Suppressor macrophage treated with lipopolysaccharide for 4 hours (primary cell): Measurements from ENCODE around the gene SLC1A2.
A peak's percentile ranks its signal among the peaks of the same experiment; 100 is the strongest.

ENCODE experiments used
- DNase-seq: peaks from one replicate; pipeline ENCODE4 v3.0.0-alpha.2; 2020

The SLC1A2 gene

DNA sequence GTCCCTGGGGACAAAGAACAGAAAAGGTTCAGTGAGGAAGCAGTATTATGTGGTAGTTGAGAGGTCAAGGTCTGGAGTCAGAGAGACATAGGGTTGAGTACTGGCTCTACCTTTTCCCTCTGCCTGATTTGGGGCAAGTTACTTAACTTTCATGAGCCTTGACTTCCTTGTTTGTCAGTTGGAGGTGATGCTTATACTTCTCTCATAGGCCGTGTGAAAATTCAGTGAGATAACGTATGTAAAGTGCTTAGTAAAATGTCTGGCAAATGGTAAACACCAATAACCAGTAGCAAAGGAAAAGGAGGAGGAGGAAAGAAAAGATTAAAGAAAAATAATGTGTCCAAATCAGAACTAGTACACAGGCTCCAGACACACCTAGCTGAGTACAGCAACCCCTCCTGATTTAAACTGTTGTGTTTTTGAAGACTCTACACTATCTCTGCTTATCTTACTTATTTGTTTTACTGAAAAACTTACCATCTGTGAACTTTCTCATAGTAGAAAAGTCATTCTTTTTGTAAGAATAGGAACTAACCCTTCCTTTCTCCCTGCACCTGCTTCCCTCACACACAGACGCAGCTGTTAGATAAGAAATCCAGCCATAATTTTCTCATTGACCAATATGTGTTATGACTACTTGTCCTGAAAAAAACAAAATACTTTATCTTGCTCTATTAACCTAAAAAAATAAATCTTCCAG is 153.5 kb downstream of the SLC1A2 start:
- DNase-seq, result no peak

DNA sequence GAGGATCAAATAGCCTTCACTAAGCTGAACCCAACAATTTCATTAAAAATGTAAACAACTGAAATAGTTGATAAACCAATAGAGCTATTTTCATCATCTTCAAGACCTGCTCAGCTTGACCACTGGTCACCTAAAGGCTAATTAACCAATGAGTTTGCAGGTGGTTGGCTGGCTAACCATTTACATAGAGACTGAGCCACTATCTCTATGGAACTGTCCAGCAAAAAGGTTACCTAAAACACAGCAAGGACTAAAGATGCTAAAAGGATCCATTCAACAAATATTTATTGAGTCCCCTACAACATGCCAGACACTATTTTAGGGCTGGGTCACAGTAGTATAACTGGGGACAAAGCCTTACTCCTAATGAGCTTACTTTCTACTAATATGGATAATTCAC is 156.6 kb downstream of the SLC1A2 start:
- DNase-seq, result no peak

DNA sequence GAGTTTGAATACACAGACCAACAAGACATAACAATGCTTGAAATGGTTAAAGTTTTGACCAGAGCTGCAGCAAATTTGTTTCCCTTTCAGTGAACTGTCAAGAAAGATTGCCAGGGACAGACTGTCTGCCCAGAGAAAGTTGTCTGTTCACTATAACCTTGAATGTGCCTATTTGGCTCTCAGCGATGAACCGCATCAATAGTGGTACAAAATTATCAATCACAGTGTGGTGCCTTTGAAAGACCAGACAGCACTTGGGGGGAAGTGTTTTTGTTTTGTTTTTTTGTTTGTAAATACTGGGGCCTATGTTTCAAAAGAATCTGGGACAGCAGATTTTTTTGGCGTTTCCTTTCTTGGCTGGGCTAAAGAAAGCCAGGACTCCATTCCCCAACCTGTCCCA is 157.3 kb downstream of the SLC1A2 start:
- DNase-seq, result no peak

DNA sequence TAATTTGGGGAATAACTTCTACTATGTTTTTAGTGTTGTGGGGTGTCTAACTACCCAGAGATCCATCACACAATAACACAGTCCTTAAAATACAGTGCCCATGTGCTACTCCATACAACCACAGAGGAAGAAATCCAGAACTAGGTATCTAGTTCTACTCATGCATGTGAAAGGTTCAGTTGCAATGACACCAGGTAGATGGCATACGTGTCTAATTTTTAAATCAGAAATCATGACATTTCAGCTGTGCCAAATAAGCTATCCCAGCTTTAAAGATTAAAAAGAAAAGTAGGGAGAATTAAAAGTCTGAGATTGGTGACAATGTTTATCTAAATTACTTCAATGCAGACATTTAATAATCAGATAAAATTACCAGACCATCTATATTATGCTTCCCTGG is 158.2 kb downstream of the SLC1A2 start:
- DNase-seq, result no peak

- no peak for DNase-seq
These were observed 158.9 kb downstream of the SLC1A2 start for GRCh38 chr11:35260342-35260985.

DNA sequence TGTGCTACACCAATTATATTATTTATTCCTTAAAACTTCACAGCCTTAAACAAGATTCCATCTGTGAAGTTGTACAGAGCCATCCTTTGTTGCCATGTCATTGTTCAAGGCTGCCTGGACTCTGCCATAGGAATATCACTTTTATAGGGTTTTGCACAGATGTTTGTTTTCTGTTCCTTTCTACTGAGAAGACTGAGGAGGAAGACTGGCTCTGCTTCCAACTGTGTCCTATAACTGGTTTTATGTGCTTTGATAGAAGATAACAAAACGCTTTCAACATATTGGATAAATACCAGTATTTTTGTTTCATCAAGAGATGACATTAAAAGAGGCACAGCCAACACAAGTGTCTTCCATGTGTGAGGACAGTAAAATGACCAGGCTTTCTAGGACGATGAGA is 159.8 kb downstream of the SLC1A2 start:
- DNase-seq, result no peak

- DNase-seq, result peak; percentile 64
These were observed 162.1 kb downstream of the SLC1A2 start for GRCh38 chr11:35257281-35257680.

- no peak for DNase-seq
These were observed 163.1 kb downstream of the SLC1A2 start for GRCh38 chr11:35256296-35256695.

GRCh38 chr11:35255514-35255913 is 163.8 kb downstream of the SLC1A2 start:
- DNase-seq, result no peak

- no peak for DNase-seq
These were observed 166.1 kb downstream of the SLC1A2 start for GRCh38 chr11:35253237-35253636.

GRCh38 chr11:35250621-35251020 is 168.7 kb downstream of the SLC1A2 start:
- peak; percentile 36 for DNase-seq

DNA sequence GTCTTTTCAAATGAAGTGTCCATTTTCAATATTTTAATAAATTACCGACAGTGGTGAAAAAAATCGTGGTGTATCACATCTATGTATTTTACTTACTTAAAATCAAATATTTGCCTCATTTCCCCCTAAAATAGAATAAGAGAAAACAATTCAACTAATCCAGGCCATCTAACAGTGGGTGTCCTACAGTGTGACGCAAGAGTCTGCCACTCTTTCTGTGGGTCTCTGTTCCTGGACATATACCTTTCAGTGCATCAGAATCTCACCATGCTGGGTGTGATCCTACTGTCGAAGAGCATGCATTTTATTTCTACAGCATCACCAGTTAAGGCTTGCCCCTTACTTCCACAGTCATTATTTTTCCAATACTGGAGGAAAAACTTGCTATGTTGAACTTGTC is 169.2 kb downstream of the SLC1A2 start:
- no peak for DNase-seq

DNA sequence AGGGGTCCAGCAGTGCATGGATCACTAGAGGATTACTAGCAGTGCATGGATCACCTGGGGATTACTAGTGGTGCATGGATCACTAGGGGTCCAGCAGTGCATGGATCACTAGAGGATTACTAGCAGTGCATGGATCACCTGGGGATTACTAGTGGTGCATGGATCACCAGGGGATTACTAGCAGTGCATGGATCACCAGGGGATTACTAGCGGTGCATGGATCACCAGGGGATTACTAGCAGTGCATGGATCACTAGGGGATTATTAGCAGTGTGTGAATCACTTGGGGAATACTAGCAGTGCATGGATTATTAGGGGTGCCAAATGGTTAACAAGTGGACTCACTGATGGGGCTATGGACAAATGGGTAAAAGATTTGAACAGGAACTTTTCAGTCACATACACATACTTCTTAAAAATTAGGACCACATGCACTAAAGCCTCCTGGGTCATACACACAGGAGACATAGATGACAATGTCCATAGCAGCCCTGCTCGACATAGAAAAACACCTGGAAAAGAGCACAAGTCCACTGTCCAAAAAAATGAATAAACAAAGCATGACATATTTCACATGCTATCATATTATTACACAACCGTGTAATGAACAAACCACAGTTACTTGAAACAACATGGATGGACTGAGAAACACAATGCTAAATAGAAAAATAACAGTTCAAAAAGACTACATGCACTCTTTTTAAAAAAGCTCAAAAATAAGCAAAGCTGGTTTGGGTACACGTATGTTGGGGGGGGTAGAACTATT is 170.6 kb downstream of the SLC1A2 start:
- DNase-seq, result no peak

DNA sequence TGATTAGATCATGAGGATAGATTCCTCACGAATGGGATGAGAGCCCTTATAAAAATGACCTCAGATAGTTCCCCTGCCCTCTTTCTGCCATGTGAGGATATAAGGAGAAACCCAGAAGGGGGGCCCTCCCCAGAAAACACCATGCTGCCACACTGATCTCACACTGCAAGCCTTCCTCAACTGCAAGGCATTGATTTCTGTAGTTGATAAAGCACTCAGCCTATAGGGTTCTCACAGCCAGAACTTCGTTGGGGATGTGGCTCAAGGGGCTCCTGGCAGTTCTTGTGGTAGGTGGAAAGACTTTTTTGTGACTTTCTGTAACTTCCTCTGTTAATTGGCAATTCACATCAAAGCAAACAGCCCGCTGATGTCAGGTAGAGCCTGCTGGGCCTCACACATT is 171.5 kb downstream of the SLC1A2 start:
- no peak for DNase-seq

DNA sequence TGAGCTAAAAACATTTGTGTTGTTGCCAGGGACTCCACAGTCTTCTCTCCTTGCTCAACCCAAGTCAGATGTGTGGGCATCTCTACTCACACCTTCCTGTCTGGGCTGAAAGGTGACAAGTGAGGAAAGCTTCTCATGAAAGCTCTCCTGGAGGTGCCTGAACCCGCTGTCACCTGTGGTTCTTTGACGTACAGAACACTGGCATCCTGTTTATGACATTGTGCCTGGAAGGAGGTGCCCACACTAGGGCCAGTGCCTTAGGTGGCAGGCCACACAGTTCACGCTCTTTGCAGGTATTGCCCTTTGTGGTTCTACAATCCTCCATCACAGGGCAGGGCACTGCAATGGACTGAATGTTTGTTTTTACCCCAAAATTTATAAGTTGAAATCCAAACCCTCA is 171.9 kb downstream of the SLC1A2 start:
- DNase-seq, result no peak

- no peak for DNase-seq
These were observed 172.6 kb downstream of the SLC1A2 start for GRCh38 chr11:35246745-35247144.

GRCh38 chr11:35245786-35246185 is 173.6 kb downstream of the SLC1A2 start:
- no peak for DNase-seq

- no peak for DNase-seq
These were observed 174.3 kb downstream of the SLC1A2 start for GRCh38 chr11:35245056-35245455.

DNA sequence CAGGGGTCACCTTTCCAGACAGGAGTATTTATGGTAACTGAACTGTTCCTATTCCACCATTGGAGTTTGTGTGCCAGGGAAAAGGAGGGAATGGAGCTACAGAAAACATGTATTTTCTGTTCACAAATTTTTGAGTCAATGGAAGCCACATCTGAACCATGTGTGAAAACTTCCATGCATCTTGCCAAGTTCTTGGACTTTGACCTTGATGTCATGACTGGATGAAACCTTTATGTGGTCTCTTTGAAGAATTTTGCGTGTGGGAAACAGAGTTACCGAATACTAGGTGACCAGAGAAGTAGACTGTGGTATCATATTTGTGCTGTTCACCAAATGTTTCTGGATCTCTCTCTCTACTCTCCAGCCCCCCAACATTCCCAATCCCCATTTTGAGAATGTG is 175.6 kb downstream of the SLC1A2 start:
- DNase-seq, result no peak

DNA sequence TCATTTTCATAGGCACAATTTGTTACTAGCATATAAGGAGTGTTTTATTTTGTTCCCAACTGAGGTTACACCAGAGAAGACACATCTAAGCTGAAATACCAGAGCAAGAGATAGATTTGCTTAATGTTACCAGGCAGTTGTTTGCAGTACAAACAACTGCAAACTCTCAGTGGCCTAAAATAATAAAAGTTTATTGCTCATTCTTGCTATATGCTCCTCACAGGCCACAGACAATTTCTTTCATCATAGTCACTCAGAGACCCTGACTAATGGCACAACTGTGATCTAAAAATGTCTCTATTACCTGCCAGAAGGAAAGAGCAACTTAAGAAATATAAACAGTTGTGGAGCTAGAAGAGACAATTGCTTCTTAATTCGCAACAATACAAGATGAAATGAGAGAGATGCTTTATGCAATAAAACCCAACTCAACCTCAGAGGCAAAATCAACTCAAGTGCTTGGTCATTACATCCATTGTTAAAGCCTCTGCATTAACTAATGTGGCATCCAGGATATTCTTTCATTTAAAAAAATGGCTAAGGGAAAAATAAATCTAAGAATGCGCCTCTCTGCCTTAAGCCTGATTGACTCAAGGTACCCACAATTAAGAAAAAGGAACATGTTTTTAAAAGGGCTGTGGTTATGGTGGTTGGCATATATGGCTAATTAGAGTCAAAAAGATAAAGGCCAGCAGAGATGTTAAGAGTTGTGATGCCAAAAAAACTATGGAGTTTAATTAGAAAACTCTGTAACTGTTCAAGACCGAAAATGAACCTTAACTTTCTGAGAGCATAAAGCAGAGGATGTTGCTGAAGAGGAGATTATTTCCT is 176.7 kb downstream of the SLC1A2 start:
- no peak for DNase-seq

DNA sequence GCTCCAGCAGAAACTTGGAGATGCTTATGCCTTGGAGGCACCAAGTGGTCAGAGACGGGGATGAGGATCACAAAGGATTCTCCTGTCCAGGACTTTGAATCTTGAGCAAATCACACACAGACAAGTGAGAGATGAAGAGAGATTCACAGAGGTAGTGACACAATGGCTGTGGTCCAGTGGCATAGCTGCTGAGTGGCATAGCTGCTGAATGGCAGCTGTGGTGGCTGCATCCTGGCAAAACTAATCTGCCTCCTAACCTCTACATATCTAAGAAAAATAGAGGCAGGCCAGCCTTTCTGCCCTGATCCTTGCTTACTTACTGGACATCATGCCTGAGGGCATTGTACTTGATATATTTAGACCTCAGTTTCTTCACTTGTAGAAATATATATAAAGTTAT is 177.8 kb downstream of the SLC1A2 start:
- DNase-seq, result no peak

DNA sequence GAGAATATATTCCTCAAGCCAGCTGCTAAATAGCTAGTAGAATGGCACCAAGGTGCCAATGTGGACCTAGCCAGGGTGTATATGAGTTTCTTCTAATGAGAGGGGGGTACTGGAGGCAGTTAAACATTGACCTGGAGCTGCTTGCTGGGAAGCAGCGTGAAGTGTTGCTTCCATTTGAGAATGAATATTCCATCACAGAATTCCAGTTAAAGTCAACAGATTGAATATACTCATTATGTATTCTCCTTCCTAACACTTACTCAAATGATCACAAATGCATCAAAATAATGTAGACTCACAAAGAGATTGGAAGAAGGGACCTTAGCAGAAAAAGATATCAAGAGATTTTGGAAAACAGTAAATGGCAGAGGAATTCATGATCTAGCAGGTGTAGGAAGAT is 178.3 kb downstream of the SLC1A2 start:
- DNase-seq, result no peak

- DNase-seq, result no peak
These were observed 179.8 kb downstream of the SLC1A2 start for GRCh38 chr11:35239471-35240075.
